CD8-positive, alpha-beta memory T cell (primary cell): ENCODE measurements around the gene STAT5B. TPM values are rescaled to one million over a fixed set of nuclear protein-coding genes. Genes with fewer than 3 reads are reported as not detected.

Experiments
- polyA plus RNA-seq: library from polyadenylated mRNA; unstranded; fragments of 300-500 nt; fragmentation: Illumina TruSeq; gene quantifications from one replicate; pipeline ENCODE4 v1.2.3, GENCODE V29; 2021
- total RNA-seq, 2 experiments: library from RNA; stranded (reverse); gene quantifications; one replicate each; pipeline ENCODE4 v1.2.3, GENCODE V29; 2021

Gene STAT5B
- total and polyA plus RNA-seq, 3 experiments from 2014 or later = 108 to 132 (median 124) TPM

Other genes starting within 250 kb of the STAT5B start
- under 1 TPM; 0.15 to 0.20 TPM for gene C17orf113, start 225.8 kb downstream of the STAT5B start, total RNA-seq
- 0.10 TPM for gene C17orf113, start 225.8 kb downstream of the STAT5B start, polyA plus RNA-seq
- not detected for gene ZNF385C, start 177.9 kb downstream of the STAT5B start, total RNA-seq
- not detected for gene ZNF385C, start 177.9 kb downstream of the STAT5B start, polyA plus RNA-seq
- gene DHX58, start 163.7 kb downstream of the STAT5B start, total RNA-seq = 1 to 10 TPM; 8.1 to 9.7 TPM
- 10.7 TPM for gene DHX58, start 163.7 kb downstream of the STAT5B start, polyA plus RNA-seq
- 10 to 100 TPM; 52.5 to 53.3 TPM for gene KAT2A, start 155.0 kb downstream of the STAT5B start, total RNA-seq
- 8.5 TPM for gene KAT2A, start 155.0 kb downstream of the STAT5B start, polyA plus RNA-seq
- under 1 TPM; 0.11 to 0.15 TPM for gene HSPB9, start 153.6 kb downstream of the STAT5B start, total RNA-seq
- not detected for gene HSPB9, start 153.6 kb downstream of the STAT5B start, polyA plus RNA-seq
- gene RAB5C, start 121.4 kb downstream of the STAT5B start, total RNA-seq = 10 to 100 TPM; 61.3 to 64.3 TPM
- gene RAB5C, start 121.4 kb downstream of the STAT5B start, polyA plus RNA-seq = 86.0 TPM
- gene KCNH4, start 95.2 kb downstream of the STAT5B start, total RNA-seq = 1 to 10 TPM; 1.5 to 1.7 TPM
- gene KCNH4, start 95.2 kb downstream of the STAT5B start, polyA plus RNA-seq = not detected
- not detected for gene HCRT, start 90.9 kb downstream of the STAT5B start, total RNA-seq
- not detected for gene HCRT, start 90.9 kb downstream of the STAT5B start, polyA plus RNA-seq
- gene GHDC, start 81.9 kb downstream of the STAT5B start, total RNA-seq = 10 to 100 TPM; 18.4 to 21.7 TPM
- 23.1 TPM for gene GHDC, start 81.9 kb downstream of the STAT5B start, polyA plus RNA-seq
- gene STAT5A, start 12.1 kb upstream of the STAT5B start, total RNA-seq = 100 to 1,000 TPM; 259 to 263 TPM
- gene STAT5A, start 12.1 kb upstream of the STAT5B start, polyA plus RNA-seq = 90.3 TPM
- 100 to 1,000 TPM; 148 to 155 TPM for gene STAT3, start 112.1 kb upstream of the STAT5B start, total RNA-seq
- gene STAT3, start 112.1 kb upstream of the STAT5B start, polyA plus RNA-seq = 166 TPM
- under 1 TPM; 0.18 to 0.22 TPM for gene CAVIN1, start 146.9 kb upstream of the STAT5B start, total RNA-seq
- gene CAVIN1, start 146.9 kb upstream of the STAT5B start, polyA plus RNA-seq = not detected
- gene ATP6V0A1, start 182.5 kb upstream of the STAT5B start, total RNA-seq = 1 to 10 TPM; 3.0 to 3.6 TPM
- 5.5 TPM for gene ATP6V0A1, start 182.5 kb upstream of the STAT5B start, polyA plus RNA-seq